ENCODE results near the gene AP3B1. TPM values are rescaled to one million over a fixed set of nuclear protein-coding genes. Genes with fewer than 3 reads are reported as not detected.

AP3B1 gene
- total RNA-seq, 4 donors from 2014 or later, result 31.2 to 42.1 (median 36.2) TPM

DNA sequence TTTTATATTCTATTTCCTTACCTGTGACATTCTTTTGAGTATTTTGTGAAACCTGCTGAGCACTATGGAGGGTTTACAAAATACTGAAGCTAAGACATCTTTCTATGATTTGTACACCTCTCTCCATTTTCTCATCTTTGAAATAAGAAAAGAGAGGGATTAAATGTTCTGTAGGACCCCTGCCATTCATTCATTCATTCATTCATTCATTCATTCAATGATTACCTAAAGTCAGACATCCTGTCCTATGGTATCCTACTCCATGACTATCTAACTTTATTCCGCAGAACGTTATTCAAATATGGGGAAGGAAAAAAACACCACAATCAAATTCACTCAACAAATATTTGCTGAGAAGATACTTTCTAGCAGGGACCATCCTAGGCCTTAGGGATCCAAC is 51.4 kb downstream of the AP3B1 start:
- Histone ChIP-seq H3K27me3 (no peaks in the 10 kb centered on the region), H3K27ac (replicated peaks in 1 of 4) (no peak overlapping the region), H3K9me3 (no peaks in the 10 kb centered on the region), H3K36me3 (peaks cover 0 to 6% (median 2%) of the 10 kb centered on the region in 4 donors), H3K4me1 (peaks cover 0 to 6% (median 0%) of the 10 kb centered on the region in 4 donors), H3K4me3 (no peak overlapping the region)
- DNase-seq (ENCODE audit: extremely low spot score), result no peak
- no peak for TF ChIP-seq CTCF (IDR thresholded peaks at IDR 0.05)
- no peak for TF ChIP-seq POLR2AphosphoS5 (IDR thresholded peaks at IDR 0.05)
- no peak for TF ChIP-seq POLR2A (IDR thresholded peaks at IDR 0.05; ENCODE audit: low read depth)
- no peak for TF ChIP-seq EP300 (IDR thresholded peaks at IDR 0.05)
- intact Hi-C loops (cut with DNase I), result no loop called here
- WGBS, result 100% methylated on average over 2 of the region's 2 CpGs

DNA sequence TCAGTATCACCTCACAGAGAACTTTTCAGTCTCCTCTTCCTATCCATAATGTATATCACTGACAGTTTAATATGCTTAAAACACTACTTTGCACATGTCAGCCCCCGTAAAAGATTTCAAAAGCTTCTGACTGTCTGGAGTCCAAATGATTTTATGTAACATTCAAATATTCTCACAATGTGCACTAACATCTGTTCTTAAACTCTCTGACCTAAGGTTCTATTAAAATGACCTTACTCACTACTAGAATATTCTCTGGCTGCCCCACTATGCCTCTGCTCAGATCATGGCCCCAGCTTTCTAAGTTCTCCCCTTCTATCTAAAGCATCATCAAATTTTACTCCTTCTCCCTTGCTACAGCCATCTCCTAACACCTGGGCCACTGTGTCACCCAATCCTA is 52.5 kb downstream of the AP3B1 start:
- Histone ChIP-seq H3K9me3 (no peaks in the 10 kb centered on the region), H3K4me1 (peaks cover 0 to 6% (median 0%) of the 10 kb centered on the region in 4 donors), H3K36me3 (peaks cover 0 to 15% (median 6%) of the 10 kb centered on the region in 4 donors), H3K27ac (replicated peaks in 1 of 4) (no peak overlapping the region), H3K27me3 (no peaks in the 10 kb centered on the region), H3K4me3 (no peak overlapping the region)
- no peak for DNase-seq (ENCODE audit: extremely low spot score)
- WGBS, result 93% methylated on average over 1 of the region's 1 CpG
- no peak for TF ChIP-seq EP300 (IDR thresholded peaks at IDR 0.05)
- TF ChIP-seq POLR2AphosphoS5 (IDR thresholded peaks at IDR 0.05), result no peak
- no peak for TF ChIP-seq CTCF (IDR thresholded peaks at IDR 0.05)
- TF ChIP-seq POLR2A (IDR thresholded peaks at IDR 0.05; ENCODE audit: low read depth), result no peak
- intact Hi-C loops (cut with DNase I), result no loop called here

DNA sequence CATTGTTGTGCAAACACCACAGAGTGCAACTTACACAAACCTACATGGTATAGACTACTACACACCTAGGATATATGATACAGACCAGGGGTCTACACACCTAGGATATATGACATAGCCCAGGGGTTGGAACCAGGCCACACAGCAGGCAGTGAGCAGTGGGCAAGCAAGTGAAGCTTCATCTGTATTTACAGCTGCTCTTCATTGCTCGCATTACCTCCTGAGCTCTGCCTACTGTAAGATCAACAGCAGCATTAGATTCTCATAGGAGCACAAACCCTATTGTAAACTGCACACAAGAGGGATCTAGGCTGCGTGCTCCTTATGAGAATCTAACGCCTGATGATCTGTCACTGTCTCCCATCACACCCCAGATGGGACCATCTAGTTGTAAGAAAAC is 56.6 kb downstream of the AP3B1 start:
- Histone ChIP-seq H3K27ac (replicated peaks in 1 of 4) (no peak overlapping the region), H3K36me3 (peaks cover 0 to 15% (median 6%) of the 10 kb centered on the region in 4 donors), H3K4me3 (no peak overlapping the region), H3K4me1 (peaks cover 0 to 8% (median 0%) of the 10 kb centered on the region in 4 donors), H3K27me3 (no peaks in the 10 kb centered on the region), H3K9me3 (no peaks in the 10 kb centered on the region)
- DNase-seq (ENCODE audit: extremely low spot score), result no peak
- TF ChIP-seq POLR2A (IDR thresholded peaks at IDR 0.05; ENCODE audit: low read depth) (no peak), EP300 (IDR thresholded peaks at IDR 0.05) (no peak), CTCF (IDR thresholded peaks at IDR 0.05) (no peak), POLR2AphosphoS5 (IDR thresholded peaks at IDR 0.05) (no peak)
- intact Hi-C loops (cut with DNase I), result no loop called here
- WGBS, result 100% methylated on average over 3 of the region's 3 CpGs

DNA sequence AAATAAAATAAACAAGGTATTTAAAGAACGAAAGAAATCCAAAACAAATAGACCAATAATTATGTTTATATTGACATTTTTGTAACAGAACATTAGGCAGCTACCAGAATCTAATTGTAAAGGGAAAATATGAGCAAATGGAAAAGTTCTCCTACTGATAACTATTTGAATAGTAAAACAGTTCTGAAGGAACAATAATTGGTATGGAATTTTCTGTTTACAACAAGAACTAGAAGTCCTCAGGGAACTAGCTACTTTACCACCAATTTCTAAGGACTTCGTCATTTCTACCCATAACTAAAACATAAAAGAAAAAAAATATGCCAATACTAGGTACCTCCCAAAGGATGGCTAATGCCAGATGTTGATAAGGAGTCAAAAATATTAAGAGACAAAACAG is 58.5 kb downstream of the AP3B1 start:
- H3K36me3 ChIP-seq, result peaks cover 0 to 15% (median 6%) of the 10 kb centered on the region in 4 donors
- no peak for TF ChIP-seq EP300 (IDR thresholded peaks at IDR 0.05)
- TF ChIP-seq CTCF (IDR thresholded peaks at IDR 0.05), result no peak
- no peak for TF ChIP-seq POLR2A (IDR thresholded peaks at IDR 0.05; ENCODE audit: low read depth)
- TF ChIP-seq POLR2AphosphoS5 (IDR thresholded peaks at IDR 0.05), result no peak
- no peaks in the 10 kb centered on the region for H3K9me3 ChIP-seq
- peaks cover 0 to 8% (median 0%) of the 10 kb centered on the region in 4 donors for H3K4me1 ChIP-seq
- no peaks in the 10 kb centered on the region for H3K27me3 ChIP-seq
- intact Hi-C loops (cut with DNase I), result no loop called here
- H3K27ac ChIP-seq (replicated peaks in 1 of 4), result no peak overlapping the region
- H3K4me3 ChIP-seq, result no peak overlapping the region
- DNase-seq (ENCODE audit: extremely low spot score), result no peak
- WGBS, result 86% methylated on average over 2 of the region's 2 CpGs

- 94% methylated on average over 3 of the region's 3 CpGs for WGBS
- H3K27ac ChIP-seq (replicated peaks in 1 of 4), result no peak overlapping the region
- peaks cover 0 to 8% (median 0%) of the 10 kb centered on the region in 4 donors for H3K4me1 ChIP-seq
- H3K9me3 ChIP-seq, result no peaks in the 10 kb centered on the region
- TF ChIP-seq EP300 (IDR thresholded peaks at IDR 0.05) (no peak), CTCF (IDR thresholded peaks at IDR 0.05) (no peak), POLR2A (IDR thresholded peaks at IDR 0.05; ENCODE audit: low read depth) (no peak), POLR2AphosphoS5 (IDR thresholded peaks at IDR 0.05) (no peak)
- no peaks in the 10 kb centered on the region for H3K27me3 ChIP-seq
- no peak for DNase-seq (ENCODE audit: extremely low spot score)
- H3K4me3 ChIP-seq, result no peak overlapping the region
- peaks cover 0 to 15% (median 6%) of the 10 kb centered on the region in 4 donors for H3K36me3 ChIP-seq
- intact Hi-C loops (cut with DNase I), result no loop called here
Measured at GRCh38 chr5:78235289-78235688, 59.2 kb downstream of the AP3B1 start.
